WTC11 (cell line): ENCODE data around the gene PAPLN. TPM values are rescaled to one million over a fixed set of nuclear protein-coding genes. Genes with fewer than 3 reads are reported as not detected.

Experiments used
- ATAC-seq: fragments of 200-7000 bp; cut with Tn5 transposase; 2 replicates; pipeline ENCODE4 v1.10.0; 2021; ENCODE audit warnings: mild to moderate bottlenecking, moderate library complexity
- CTCF ChIA-PET: fragments of 300-600 bp; sonication (Branson Sonifier 250); formaldehyde crosslinking; loops from one replicate; lab custom pipeline; 2021; ENCODE audit warnings: antibody characterized with exemption; lab: Charles Lee
- POLR2A ChIA-PET: fragments of 350-600 bp; sonication (Branson Sonifier 250); formaldehyde crosslinking; loops from one replicate; lab custom pipeline; 2021; ENCODE audit warnings: antibody characterized with exemption; lab: Charles Lee
- DNase-seq: peaks from one replicate; pipeline ENCODE4 v3.0.0; 2021; ENCODE audit warnings: low spot score
- H3K27ac Mint-ChIP-seq: 2 replicates; pipeline ENCODE4 v1.8.0; 2021; ENCODE audit warnings: mixed read lengths
- H3K27me3 Mint-ChIP-seq: 2 replicates; pipeline ENCODE4 v1.8.0; 2021; ENCODE audit warnings: low read depth, mild to moderate bottlenecking, moderate library complexity, mixed read lengths
- H3K36me3 Mint-ChIP-seq: 2 replicates; pipeline ENCODE4 v1.8.0; 2021; ENCODE audit warnings: mixed read lengths
- H3K4me1 Mint-ChIP-seq: 2 replicates; pipeline ENCODE4 v1.8.0; 2022; ENCODE audit warnings: mixed read lengths
- H3K4me3 Mint-ChIP-seq: 2 replicates; pipeline ENCODE4 v1.8.0; 2021; ENCODE audit warnings: mild to moderate bottlenecking, moderate library complexity, mixed read lengths
- H3K9me3 Mint-ChIP-seq: 2 replicates; pipeline ENCODE4 v1.8.0; 2021; ENCODE audit warnings: mixed read lengths
- ATF2 ChIP-seq: sonication (generic); formaldehyde crosslinking; IDR thresholded peaks from 2 replicates; pipeline ENCODE4 v1.8.1; 2022; ENCODE audit warnings: low read depth, missing genetic modification reagents, borderline replicate concordance
- E2F5 ChIP-seq: sonication (generic); formaldehyde crosslinking; IDR thresholded peaks from 2 replicates; pipeline ENCODE4 v1.8.1; 2022; ENCODE audit warnings: mild to moderate bottlenecking, moderate library complexity, missing genetic modification reagents
- ERG ChIP-seq: fragments of 250-450 bp; sonication (Bioruptor Pico); IDR thresholded peaks from 2 replicates; pipeline ENCODE4 v1.8.0; 2021; ENCODE audit warnings: mild to moderate bottlenecking
- GTF2I ChIP-seq: fragments of 250-450 bp; sonication (Bioruptor Pico); conservative IDR thresholded peaks from 2 replicates; pipeline ENCODE4 v1.4.0; 2021; ENCODE audit warnings: mild to moderate bottlenecking
- HMGXB4 ChIP-seq: sonication (generic); formaldehyde crosslinking; IDR thresholded peaks from 2 replicates; pipeline ENCODE4 v1.8.1; 2023; ENCODE audit warnings: mild to moderate bottlenecking, moderate library complexity, missing genetic modification reagents
- KAT7 ChIP-seq: sonication (generic); formaldehyde crosslinking; IDR thresholded peaks from 2 replicates; pipeline ENCODE4 v1.8.1; 2023; ENCODE audit warnings: missing genetic modification reagents, mild to moderate bottlenecking, borderline replicate concordance
- MAX ChIP-seq: sonication (generic); formaldehyde crosslinking; IDR thresholded peaks from 2 replicates; pipeline ENCODE4 v1.8.0; 2022; ENCODE audit warnings: mild to moderate bottlenecking, missing genetic modification reagents
- MXD4 ChIP-seq: fragments of 250-450 bp; sonication (Bioruptor Pico); IDR thresholded peaks from 2 replicates; pipeline ENCODE4 v1.8.0; 2021; ENCODE audit warnings: mild to moderate bottlenecking, moderate library complexity, borderline replicate concordance
- MYBL2 ChIP-seq: sonication (generic); formaldehyde crosslinking; IDR thresholded peaks from 2 replicates; pipeline ENCODE4 v1.8.1; 2023; ENCODE audit warnings: mild to moderate bottlenecking, moderate library complexity, missing genetic modification reagents
- NFE2L1 ChIP-seq: sonication (generic); formaldehyde crosslinking; IDR thresholded peaks from 2 replicates; pipeline ENCODE4 v1.8.1; 2023; ENCODE audit warnings: missing genetic modification reagents
- NR1H2 ChIP-seq: sonication (generic); formaldehyde crosslinking; IDR thresholded peaks from 2 replicates; pipeline ENCODE4 v1.9.0; 2021; ENCODE audit warnings: mild to moderate bottlenecking, moderate library complexity, missing genetic modification reagents
- NR2C2 ChIP-seq: sonication (generic); formaldehyde crosslinking; IDR thresholded peaks from 2 replicates; pipeline ENCODE4 v1.8.0; 2022; ENCODE audit warnings: mild to moderate bottlenecking, missing genetic modification reagents
- OVOL2 ChIP-seq: fragments of 250-450 bp; sonication (Bioruptor Pico); IDR thresholded peaks from 2 replicates; pipeline ENCODE4 v1.9.0; 2021; ENCODE audit warnings: mild to moderate bottlenecking, borderline replicate concordance
- PREB ChIP-seq: sonication (generic); formaldehyde crosslinking; IDR thresholded peaks from 2 replicates; pipeline ENCODE4 v1.8.1; 2022; ENCODE audit warnings: mild to moderate bottlenecking, missing genetic modification reagents, moderate library complexity, borderline replicate concordance
- RORB ChIP-seq: fragments of 250-450 bp; sonication (Bioruptor Pico); IDR thresholded peaks from 2 replicates; pipeline ENCODE4 v1.9.0; 2021; ENCODE audit warnings: mild to moderate bottlenecking
- SMAD4 ChIP-seq: sonication (generic); formaldehyde crosslinking; IDR thresholded peaks from 2 replicates; pipeline ENCODE4 v1.8.0; 2022; ENCODE audit warnings: mild to moderate bottlenecking, missing genetic modification reagents
- SOX15 ChIP-seq: fragments of 250-450 bp; sonication (Bioruptor Pico); IDR thresholded peaks from 2 replicates; pipeline ENCODE4 v1.9.0; 2021; ENCODE audit warnings: mild to moderate bottlenecking
- ZNF416 ChIP-seq: fragments of 250-450 bp; sonication (Bioruptor Pico); IDR thresholded peaks from 2 replicates; pipeline ENCODE4 v1.9.0; 2021; ENCODE audit warnings: mild to moderate bottlenecking, inconsistent platforms
- ZNF532 ChIP-seq: fragments of 250-450 bp; sonication (Bioruptor Pico); IDR thresholded peaks from 2 replicates; pipeline ENCODE4 v1.9.0; 2021; ENCODE audit warnings: mild to moderate bottlenecking, borderline replicate concordance
- total RNA-seq: library from RNA; stranded (reverse); gene quantifications from 3 replicates; pipeline ENCODE4 v1.2.3, GENCODE V29; 2021

Gene PAPLN
- total RNA-seq, 1 experiment from 2014 or later: 9.3 TPM

- ChIA-PET CTCF (interaction anchor here (0.6 to 0.7 kb wide), 2 partner anchors 15 to 362 kb away, joined by 3 to 6 read pairs; no protein-coding TSS in a partner anchor), POLR2A (interaction anchor here (0.7 kb wide), 1 partner anchor 15 kb away, joined by 4 read pairs; no protein-coding TSS in a partner anchor)
- ATAC-seq (no peak), DNase-seq (no peak)
- Mint-ChIP-seq H3K4me1 (peaks cover 9% of the 10 kb centered on the region), H3K4me3 (no peak overlapping the region), H3K36me3 (peaks cover 45% of the 10 kb centered on the region), H3K27me3 (no peaks in the 10 kb centered on the region), H3K27ac (no peak overlapping the region), H3K9me3 (no peaks in the 10 kb centered on the region)
- no peak for TF ChIP-seq PREB (CRISPR knock-in tag)
- TF ChIP-seq ATF2: no peak
- TF ChIP-seq NFE2L1 (CRISPR knock-in tag): no peak
- no peak for TF ChIP-seq GTF2I (CRISPR knock-in tag)
- TF ChIP-seq NR2C2 (CRISPR knock-in tag): no peak
- TF ChIP-seq OVOL2 (CRISPR knock-in tag): no peak
- TF ChIP-seq RORB (CRISPR knock-in tag): no peak
- TF ChIP-seq SMAD4: no peak
- TF ChIP-seq HMGXB4 (CRISPR knock-in tag): no peak
- TF ChIP-seq MXD4 (CRISPR knock-in tag): no peak
- no peak for TF ChIP-seq KAT7 (CRISPR knock-in tag)
- no peak for TF ChIP-seq NR1H2 (CRISPR knock-in tag)
- no peak for TF ChIP-seq ERG (CRISPR knock-in tag)
- no peak for TF ChIP-seq ZNF532 (CRISPR knock-in tag)
- no peak for TF ChIP-seq MAX
- no peak for TF ChIP-seq E2F5 (CRISPR knock-in tag)
- no peak for TF ChIP-seq MYBL2 (CRISPR knock-in tag)
- no peak for TF ChIP-seq SOX15 (CRISPR knock-in tag)
- no peak for TF ChIP-seq ZNF416 (CRISPR knock-in tag)
These were observed 19.9 kb upstream of the PAPLN start for GRCh38 chr14:73217411-73217810.
